Measurements from ENCODE around the gene LGR4.
"Not testable (repeated sequence)": the region's sequence is repeated elsewhere in the genome, so short reads cannot be mapped to it uniquely, and the experiment has no call there.

LGR4 gene, protein sequence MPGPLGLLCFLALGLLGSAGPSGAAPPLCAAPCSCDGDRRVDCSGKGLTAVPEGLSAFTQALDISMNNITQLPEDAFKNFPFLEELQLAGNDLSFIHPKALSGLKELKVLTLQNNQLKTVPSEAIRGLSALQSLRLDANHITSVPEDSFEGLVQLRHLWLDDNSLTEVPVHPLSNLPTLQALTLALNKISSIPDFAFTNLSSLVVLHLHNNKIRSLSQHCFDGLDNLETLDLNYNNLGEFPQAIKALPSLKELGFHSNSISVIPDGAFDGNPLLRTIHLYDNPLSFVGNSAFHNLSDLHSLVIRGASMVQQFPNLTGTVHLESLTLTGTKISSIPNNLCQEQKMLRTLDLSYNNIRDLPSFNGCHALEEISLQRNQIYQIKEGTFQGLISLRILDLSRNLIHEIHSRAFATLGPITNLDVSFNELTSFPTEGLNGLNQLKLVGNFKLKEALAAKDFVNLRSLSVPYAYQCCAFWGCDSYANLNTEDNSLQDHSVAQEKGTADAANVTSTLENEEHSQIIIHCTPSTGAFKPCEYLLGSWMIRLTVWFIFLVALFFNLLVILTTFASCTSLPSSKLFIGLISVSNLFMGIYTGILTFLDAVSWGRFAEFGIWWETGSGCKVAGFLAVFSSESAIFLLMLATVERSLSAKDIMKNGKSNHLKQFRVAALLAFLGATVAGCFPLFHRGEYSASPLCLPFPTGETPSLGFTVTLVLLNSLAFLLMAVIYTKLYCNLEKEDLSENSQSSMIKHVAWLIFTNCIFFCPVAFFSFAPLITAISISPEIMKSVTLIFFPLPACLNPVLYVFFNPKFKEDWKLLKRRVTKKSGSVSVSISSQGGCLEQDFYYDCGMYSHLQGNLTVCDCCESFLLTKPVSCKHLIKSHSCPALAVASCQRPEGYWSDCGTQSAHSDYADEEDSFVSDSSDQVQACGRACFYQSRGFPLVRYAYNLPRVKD

DNA sequence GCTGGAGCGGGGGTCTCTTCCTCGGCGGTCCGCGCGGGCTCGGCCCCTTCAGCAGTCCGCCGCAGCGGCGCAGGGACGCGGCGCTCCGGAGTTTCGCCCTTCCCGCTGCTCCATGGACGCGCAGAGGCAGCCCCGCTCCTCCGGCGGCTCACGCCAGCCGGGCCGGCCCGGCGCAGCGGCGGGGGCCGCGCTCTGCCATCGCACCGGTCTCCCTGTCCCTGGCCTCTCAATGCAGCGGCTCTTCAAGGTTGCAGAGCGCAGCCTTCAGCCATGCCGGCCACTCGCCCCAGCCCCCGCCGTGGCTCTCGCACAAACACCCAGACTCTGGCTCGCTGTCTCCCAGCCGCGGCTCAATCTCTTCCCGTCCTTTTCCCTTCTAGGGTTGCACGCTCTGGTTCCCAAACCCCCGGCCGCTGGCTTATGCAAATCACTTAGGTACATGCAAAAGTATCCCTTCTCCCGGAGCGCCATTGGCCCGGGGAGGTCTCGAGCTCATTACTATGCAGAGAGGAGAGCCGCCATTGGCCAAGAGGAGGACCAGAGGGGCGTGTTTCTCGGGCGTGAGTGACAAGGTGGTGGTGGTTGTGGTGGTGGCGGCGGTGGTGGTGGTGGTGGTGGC, at the start of gene LGR4:
Gene LGR4, minus strand, starts transcription at position 393 of the 619 bp plus-strand sequence. CDS start 488 bp downstream, outside the sequence.
- peak; percentile 95 for FAIRE-seq

DNA sequence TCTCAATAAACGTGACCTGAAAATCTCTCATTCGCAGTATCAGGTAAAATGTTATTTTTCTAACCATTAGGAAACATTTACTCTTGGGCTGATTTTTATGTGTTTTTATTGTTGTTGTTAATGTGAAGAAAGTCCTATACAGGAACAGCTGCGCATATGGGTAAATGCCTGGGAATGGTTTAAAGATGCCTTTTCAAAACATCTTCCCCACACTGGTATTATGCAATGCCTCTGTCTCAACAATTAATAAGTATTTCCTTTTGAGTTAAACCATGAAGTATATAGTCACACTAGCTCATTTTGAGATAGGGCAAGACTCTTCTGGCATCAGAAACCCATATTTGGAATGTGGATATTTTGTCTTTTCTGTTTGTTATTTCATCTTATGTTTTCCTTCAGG, 47.6 kb upstream of the LGR4 start:
- FAIRE-seq = no peak

DNA sequence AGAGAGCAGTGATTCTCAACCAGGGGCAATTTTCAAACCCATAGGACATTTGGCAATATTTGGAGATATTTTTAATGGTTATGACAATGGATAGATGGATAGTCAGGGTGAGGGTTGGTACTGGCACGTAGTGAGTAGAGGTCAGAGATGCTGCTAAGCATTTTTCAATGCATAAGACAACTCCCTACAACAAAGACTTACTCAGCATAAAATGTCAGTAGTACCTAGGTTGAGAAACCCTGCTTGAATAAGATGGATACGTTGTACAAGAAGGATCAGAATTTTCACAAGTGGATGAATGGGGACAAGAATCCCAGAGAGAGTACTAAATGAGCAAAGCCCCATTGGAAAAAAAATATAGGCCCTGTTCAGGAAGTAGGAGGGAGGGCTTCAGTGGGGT, 45.9 kb upstream of the LGR4 start:
- FAIRE-seq = no peak

DNA sequence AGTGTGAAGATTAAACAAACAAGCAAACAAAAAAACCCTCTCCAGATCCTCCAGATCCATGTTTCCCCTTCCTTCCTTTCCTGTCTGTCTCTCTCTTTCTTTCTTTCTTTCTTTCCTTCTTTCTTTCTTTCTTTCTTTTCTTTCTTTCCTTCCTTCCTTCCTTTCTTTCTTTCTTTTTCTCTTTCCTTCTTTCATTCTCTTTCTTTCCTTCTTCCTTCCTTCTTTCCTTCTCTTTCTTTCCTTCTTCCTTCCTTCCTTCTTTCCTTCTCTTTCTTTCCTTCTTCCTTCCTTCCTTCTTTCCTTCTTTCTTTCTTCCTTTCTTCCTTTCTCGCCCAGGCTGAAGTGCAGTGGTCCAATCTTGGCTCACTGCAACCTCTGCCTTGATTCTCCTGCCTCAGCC, 44.9 kb upstream of the LGR4 start:
- not testable (repeated sequence) for FAIRE-seq

DNA sequence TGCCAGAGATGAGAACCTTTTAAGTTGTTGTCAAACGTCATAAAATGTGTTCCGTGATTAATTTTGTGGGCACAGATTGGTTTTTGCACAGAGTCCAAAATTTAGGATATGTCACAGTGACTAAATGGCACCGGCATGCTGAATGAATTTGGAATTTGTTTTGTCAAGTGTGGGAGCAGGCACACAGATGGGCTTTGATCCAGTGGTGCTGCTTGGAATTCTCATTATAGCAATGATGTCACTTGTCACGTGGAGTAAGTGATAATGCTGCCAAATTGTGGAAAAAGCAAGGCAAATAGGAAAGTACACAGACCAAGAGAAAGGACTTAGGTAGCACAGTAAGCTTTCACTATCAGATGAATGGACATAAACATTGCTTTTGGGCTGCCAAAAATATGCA, 42.0 kb upstream of the LGR4 start:
- no peak for FAIRE-seq

DNA sequence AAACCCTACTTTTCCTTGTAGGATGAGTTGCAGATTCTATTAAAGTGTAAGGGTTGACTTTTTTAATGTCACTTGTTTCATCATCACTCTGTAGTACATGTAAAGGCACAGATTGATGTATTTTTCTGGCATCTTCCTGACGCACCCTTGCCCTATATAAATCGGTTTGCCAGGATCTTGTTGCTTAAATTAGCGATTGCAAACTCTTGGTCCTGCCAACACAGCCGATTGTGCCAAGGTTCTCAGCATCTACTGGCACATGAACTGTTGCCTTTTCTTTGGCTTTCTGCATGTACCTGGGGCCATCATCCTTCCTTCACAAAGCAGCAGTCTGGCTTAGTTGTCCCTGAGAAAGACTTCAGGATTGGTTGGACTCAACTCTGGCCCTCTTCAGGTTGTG, 41.5 kb upstream of the LGR4 start:
- no peak for FAIRE-seq

DNA sequence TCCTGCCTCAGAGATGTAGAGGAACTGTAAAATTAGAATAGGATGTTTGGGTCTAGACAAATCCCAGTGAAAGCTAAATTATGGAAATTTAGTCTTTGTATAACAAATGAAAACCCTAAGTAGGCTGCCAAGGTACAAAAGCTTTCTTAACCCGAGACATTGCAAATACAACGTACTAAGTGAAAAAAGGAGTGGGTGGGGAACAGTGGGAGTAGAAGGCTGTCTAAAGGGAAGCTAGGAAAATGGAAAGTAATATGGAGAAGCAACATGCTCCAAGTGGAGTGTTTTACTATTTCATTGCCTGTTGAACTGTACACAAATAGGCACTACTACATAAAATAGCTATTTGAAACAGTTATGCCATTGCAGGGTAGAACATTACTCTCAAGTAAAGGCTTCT, 40.8 kb upstream of the LGR4 start:
- no peak for FAIRE-seq

DNA sequence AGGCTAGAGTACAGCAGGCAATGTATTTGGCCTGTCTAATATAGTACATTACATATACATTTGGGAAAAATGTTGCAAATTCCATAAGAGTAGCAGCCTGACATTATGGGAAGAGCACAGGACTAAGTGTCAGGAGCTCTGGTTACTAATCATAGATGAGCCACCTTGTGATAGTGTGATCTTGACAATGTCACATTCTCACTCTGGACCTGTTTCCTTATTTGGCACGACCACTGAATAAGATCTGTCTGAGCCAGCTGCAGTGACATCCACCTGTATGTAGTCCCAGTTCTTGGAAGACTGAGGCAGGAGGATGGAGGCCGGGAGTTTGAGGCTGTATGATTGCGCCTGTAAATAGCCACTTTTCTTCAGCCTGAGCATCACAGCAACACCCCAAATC, 39.6 kb upstream of the LGR4 start:
- FAIRE-seq = no peak

DNA sequence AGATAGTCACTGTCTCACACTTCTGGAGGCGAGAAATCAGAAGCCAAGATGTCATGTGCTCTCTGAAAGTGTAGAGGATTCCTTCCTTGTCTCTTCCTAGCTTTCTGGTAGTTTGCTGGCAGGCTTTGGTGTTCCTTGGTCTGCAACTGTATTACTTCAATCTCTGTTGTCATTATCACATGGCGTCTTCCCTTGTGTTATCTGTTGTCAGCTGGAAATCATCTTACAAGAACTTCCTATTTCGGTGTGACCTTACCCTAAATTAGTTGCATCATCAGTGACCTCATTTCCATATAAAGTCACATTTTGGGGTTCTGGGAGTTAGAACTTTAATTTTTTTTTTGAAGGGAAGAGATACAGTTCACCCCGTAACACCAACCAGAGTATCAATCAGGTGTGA, 37.3 kb upstream of the LGR4 start:
- FAIRE-seq = no peak

DNA sequence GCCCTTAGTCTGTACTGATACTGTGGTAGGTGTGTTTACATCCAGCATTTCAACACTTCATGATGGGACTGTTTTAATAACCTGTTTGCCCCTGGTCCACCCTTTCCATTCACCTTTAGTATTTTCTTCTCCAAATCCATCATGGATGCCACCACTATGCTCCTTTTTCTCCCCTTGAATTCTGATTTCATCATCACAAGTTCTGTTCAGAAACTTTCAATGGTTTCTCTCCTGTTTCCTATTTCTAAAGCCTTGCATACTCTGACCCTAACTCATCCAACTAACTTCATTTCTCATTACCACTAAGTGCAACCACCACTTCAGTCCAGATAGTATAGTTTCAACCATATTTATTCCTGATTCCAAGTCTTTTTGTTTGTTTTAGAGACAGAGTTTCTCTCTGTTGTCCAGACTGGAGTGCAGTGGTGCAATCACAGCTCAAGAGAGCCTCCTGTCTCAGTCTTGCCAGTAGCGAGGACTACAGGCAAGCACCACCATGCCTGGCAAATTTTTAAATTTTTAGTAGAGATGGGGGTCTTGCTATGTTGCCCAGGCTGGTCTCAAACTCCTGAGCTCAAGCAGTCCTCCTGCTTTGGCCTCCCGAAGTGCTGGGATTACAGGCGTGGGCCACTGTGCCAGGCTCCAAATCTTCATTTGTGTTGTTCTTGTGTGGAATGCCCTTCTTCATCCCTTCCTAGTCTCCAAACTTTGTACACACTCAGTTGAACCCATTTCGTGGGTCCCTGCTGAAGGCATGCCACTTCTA, 35.1 kb upstream of the LGR4 start:
- no peak for FAIRE-seq

DNA sequence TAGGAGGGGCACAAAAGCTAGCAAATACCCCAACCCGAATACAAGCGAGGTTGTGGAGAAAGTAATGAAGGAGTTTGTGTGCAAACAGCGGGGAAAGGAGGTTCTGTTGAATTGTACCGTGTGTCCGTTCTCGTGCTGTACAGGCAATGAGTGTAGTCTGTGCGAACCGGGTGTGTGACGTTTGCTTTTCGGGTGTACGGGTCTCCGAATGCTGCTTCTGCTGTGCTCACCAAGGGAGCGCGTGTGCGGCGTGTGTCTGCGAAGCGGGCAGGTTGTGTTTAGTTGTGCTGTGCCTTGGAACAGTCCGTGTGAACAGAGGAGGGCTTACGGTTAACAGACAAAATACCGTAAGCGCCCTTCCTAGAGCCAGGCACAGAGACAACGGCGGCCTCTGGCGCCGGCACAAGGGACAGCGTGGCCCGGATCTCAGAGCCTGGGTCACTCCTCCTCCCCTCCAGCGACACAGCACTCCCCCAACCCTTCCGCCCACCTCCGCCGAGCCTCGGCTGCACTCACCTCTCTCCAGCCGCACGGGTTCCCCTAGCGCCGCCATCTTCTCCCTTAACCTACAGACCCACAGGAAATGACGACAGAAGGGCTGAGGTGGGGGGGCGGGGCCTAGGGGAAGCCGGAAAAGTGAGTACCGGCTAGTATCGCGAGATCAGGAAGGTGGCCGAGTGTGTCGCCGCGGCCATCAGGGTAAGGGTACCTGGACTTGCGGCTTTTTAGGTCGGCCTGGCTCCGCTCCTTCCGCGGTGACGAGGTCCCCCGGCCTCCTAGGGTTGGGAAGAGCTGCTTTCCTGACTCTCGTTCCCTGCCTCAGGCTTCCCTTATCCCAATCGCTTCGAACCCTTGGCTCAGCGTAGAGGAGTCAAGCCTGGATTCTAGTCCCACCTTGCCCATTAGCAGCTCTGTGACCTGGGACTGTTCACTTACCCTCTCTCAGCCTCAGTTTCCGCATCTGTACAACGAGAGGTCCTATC, 33.9 kb upstream of the LGR4 start, which contains the start of gene LIN7C:
Gene LIN7C, minus strand, starts transcription at position 570 of the 983 bp plus-strand sequence. Its CDS starts 17 bp downstream, at position 553.
- FAIRE-seq = peak; percentile 51

DNA sequence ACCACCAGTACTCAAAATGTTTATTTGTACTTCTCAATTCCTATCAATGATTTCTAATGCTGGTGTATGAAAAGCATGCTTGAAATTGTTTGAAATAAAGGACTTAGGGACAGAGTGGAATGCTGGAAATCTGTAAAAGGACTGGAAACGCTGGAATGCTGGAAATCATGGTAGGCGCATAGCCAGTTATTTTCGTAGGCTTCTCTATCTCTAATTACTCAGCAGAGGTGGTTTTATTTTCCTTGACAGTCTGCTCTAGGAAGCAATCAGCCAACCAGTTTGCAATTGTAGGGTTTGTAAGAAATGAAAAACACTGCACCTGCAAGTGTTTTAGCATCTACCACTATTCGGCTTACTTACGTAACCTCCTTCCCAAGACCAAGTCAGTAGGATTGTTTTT, 33.2 kb upstream of the LGR4 start:
- FAIRE-seq = no peak

DNA sequence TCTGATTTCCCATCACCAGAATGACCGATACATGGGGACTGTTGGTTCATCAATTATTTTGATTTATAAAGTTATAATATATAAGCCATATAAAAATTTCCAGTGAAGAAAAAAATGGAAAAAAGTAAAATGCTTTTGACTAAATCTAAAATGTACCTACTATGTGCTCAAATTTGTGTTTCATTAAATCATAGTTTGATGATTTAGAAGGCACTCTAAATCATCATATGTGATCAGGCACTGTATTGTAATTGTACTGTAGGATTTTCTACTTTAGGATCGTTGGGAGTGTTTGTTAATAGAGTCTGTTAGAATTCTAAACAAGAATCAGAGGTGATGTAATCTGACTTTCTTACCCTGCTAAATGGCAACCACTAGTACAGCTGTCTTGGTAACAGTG, 31.6 kb upstream of the LGR4 start:
- FAIRE-seq = no peak

DNA sequence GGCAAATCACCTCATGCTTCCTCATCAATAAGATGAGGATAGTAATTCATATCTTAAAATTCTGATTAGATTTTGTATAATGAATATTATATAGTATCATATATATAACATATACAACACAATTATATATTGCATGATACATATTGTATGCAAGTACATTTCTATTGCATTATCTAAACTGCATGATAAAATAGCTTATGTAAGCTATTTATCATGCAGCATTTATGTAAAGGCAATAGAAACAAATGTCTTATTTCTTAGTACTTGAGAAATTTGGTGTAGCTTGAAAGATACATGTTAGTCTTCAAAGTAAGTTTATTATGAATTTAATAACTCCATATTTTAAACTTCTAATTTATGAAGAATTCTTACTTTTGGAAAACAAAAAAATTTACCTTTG, 28.5 kb upstream of the LGR4 start:
- peak; percentile 66 for FAIRE-seq

DNA sequence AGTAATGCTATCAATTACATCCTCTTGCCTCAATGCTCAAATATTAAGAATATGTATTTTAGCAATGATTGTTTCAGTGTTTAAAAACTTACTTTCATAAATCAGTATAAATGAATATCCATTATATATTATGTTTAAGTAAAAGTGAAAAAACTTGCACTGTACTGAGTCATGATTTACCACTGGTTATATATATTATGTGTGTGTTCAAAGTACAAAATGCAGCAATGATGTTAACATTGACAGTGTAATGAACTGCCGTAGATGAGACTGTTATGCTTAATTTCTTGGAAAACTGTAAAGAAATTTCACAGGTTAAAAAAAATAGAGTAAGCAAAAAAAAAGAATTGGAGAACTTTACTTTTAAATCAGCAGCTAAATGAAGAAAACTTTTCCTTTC, 25.3 kb upstream of the LGR4 start:
- no peak for FAIRE-seq

DNA sequence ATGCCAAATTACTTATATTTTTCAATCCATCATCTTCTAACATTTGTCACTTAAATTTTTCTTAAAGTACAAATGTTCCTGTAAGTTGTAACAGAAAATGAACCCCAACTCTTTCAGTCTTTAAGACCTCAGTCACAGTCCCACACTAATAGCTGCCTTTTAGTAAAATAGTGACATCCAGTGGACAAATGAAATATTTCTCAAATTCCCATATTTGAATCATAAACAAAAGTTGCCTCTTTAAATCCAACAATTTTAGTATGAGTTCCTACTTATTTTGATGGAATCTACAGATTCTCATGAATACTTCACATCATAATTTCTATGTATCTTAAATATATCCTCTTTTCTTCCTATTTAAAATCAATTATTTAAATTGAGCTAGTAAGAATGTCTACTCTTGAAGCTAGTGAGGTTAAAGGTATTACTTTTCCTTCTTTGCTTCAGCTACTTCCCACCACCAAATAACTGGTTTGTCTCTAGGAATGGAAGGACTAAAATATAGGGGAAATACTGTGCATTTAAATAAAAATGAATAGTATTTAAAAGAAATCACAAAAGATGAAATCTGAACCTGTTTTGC, 24.8 kb upstream of the LGR4 start:
- FAIRE-seq = peak; percentile 91

DNA sequence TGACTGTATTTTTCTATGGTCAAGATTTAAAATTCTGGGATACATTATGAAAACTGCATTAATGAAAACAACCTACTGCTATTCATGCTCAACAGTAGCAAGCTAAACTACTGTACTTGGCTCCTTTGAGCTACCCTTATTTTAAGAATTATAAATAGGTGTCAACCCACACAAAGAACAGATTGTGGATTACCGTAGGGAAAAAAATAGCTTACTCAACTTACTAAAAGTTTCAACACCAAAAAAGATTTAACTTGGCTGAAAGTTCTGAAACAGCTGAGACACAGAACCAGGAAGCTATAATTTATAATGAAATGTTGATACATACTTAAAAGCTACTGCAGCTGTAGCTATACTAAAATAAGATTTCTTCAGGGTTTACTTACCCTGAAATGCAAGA, 23.9 kb upstream of the LGR4 start:
- no peak for FAIRE-seq

DNA sequence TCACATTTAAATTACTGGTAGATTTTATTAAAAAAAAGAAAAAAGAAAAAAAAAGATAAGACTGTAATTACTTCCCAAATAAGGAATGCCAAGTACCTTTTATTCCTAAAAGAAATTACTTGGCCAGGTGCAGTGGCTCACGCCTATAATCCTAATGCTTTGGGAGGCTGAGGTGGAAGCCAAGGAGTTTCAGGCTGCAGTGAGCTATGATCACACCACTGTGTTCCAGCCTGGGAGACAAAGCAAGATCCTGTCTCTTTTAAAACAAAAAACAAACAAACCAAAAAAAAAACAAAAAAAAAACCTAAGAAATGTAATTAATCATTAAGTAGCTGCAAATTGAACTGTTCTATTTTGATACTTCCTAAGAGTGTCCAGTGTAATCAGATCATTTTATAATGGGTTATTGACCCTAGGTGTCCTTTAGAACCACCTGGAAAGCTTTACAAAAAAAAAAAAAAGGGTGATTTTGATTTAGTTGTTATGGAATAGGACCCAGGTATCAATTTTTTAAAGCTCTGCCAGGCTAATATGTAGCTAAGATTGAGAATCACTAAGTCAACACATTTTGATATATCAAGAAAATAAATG, 23.2 kb upstream of the LGR4 start:
- FAIRE-seq = no peak

DNA sequence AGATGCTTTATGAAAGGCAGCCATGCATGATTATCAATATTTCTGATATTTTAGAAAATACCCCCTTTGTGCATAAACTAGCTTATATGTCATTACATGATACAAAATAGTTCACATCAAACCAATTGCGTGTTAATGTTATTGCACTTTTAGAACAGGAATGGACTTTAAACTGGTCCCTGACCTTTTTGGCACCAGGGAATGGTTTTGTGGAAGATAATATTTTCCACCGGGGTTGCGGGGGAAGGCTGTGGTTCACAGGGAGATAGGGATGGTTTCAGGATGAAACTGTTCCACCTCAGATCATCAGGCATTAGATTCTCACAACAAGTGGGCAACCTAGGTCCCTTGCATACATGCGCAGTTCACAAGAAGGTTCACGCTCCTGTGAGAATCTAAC, 16.5 kb upstream of the LGR4 start:
- FAIRE-seq = no peak

DNA sequence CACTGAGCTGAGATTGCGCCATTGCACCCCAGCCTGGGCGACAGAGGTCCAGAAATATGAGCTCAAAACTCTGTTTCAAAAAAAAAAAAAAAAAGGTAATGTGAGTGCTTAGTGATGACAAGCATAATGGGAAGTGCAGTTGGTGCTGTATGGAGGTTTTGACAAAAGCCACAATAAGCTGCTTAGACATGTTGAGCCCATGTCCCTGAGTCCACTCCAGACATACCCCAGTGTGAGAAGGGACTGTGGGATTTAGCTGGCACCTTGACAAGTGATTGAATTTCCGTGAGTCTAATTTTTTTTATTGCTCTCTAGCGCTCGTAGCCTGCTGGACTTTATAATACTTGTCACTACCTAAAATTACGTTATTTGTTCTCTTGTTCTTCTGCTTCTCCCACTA, 15.1 kb upstream of the LGR4 start:
- no peak for FAIRE-seq

Measured in G401.6 (cell line).